Measurements from ENCODE around the gene DPH7. TPM values are rescaled to one million over a fixed set of nuclear protein-coding genes. Genes with fewer than 3 reads are reported as not detected.

The DPH7 gene
- total RNA-seq, 1 donor from 2014 or later, result 39.5 TPM

DNA sequence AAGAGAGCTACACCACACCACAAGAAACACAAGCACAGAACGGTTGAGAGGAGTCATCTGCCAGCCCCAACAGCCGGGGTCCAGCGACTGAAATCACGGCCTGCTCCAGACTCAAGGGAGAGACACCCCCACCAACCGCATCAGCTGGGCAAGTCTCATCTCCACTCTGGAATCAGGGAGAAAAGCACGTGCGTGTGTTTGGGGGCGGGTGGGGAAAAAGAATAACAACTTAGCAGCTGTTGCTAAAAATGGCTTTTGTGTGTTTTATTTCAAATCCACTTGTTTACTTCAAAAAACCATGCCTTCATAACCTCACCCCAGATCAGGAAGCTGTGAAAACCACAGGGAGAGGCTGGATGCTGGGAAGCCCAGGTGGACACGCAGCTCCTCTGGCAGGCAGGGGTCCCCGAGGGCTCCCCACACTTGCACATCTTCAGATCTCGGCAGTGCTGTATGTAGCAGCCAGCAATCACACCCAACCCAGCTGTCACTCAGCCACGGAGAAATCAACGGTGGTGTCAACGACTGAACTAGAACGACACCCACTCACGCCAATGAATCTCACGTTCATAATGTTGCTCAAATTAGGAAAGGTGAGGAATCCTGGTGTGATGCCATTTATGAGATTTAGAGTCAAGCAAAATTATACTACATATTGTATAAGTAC, 47.5 kb downstream of the DPH7 start:
- Mint-ChIP-seq H3K4me1 (ENCODE audit: unreplicated experiment) (peaks cover 7% of the 10 kb centered on the region), H3K27ac (ENCODE audit: unreplicated experiment) (no peak overlapping the region), H3K27me3 (ENCODE audit: unreplicated experiment) (peaks cover 9% of the 10 kb centered on the region), H3K4me3 (ENCODE audit: unreplicated experiment) (no peak overlapping the region), H3K36me3 (ENCODE audit: unreplicated experiment) (peaks cover 5% of the 10 kb centered on the region), H3K9me3 (ENCODE audit: unreplicated experiment) (no peaks in the 10 kb centered on the region)
- TF ChIP-seq, protein P1, sequence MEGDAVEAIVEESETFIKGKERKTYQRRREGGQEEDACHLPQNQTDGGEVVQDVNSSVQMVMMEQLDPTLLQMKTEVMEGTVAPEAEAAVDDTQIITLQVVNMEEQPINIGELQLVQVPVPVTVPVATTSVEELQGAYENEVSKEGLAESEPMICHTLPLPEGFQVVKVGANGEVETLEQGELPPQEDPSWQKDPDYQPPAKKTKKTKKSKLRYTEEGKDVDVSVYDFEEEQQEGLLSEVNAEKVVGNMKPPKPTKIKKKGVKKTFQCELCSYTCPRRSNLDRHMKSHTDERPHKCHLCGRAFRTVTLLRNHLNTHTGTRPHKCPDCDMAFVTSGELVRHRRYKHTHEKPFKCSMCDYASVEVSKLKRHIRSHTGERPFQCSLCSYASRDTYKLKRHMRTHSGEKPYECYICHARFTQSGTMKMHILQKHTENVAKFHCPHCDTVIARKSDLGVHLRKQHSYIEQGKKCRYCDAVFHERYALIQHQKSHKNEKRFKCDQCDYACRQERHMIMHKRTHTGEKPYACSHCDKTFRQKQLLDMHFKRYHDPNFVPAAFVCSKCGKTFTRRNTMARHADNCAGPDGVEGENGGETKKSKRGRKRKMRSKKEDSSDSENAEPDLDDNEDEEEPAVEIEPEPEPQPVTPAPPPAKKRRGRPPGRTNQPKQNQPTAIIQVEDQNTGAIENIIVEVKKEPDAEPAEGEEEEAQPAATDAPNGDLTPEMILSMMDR (IDR thresholded peaks at IDR 0.05), result no peak
- DNase-seq (ENCODE audit: extremely low spot score, unreplicated experiment), result no peak

DNA sequence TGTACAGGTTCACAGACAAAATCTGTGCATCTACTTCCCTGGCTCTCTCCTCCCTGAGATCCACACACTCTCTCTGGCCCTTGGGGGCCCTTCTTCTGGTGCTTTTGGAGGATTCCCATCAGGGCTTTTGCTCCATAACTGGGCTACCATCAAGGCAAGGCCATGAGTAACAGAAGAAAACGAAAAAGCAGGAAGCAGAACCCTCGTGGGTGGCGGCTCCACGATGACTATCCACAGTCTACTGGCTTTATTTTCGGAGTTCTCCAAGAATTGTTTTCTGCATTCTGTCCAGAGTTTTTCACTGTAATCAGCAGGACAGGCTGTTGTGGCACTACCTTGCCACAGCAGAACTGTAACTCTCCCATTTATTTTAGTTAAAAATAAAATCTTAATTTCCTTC, 48.4 kb downstream of the DPH7 start:
- peaks cover 10% of the 10 kb centered on the region for H3K4me1 Mint-ChIP-seq (ENCODE audit: unreplicated experiment)
- DNase-seq (ENCODE audit: extremely low spot score, unreplicated experiment), result no peak
- H3K4me3 Mint-ChIP-seq (ENCODE audit: unreplicated experiment), result no peak overlapping the region
- TF ChIP-seq, protein P1 (IDR thresholded peaks at IDR 0.05), result no peak
- H3K36me3 Mint-ChIP-seq (ENCODE audit: unreplicated experiment), result peaks cover 3% of the 10 kb centered on the region
- H3K27me3 Mint-ChIP-seq (ENCODE audit: unreplicated experiment), result peaks cover 9% of the 10 kb centered on the region
- no peak overlapping the region for H3K27ac Mint-ChIP-seq (ENCODE audit: unreplicated experiment)
- H3K9me3 Mint-ChIP-seq (ENCODE audit: unreplicated experiment), result no peaks in the 10 kb centered on the region

DNA sequence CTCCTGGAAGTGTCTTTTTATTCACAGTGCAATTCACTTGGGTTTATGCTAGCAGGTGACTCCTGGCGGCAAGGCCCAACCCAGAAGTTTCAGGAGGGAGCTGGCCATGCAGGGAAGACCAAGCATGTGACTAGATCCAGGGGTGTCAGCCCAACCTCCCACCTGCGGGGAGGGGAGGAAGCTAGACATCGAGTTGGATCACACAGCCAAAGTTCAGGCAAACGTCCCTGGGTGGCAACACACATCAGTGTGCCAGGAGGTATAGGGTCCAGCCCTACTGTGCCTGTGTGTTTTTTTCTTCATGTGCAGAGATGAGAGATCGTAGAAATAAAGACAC, 53.8 kb downstream of the DPH7 start:
- Mint-ChIP-seq H3K36me3 (ENCODE audit: unreplicated experiment) (no peaks in the 10 kb centered on the region), H3K27ac (ENCODE audit: unreplicated experiment) (no peak overlapping the region), H3K9me3 (ENCODE audit: unreplicated experiment) (no peaks in the 10 kb centered on the region), H3K4me1 (ENCODE audit: unreplicated experiment) (peaks cover 5% of the 10 kb centered on the region), H3K4me3 (ENCODE audit: unreplicated experiment) (no peak overlapping the region), H3K27me3 (ENCODE audit: unreplicated experiment) (peaks cover 9% of the 10 kb centered on the region)
- TF ChIP-seq, protein P1 (IDR thresholded peaks at IDR 0.05), result no peak
- no peak for DNase-seq (ENCODE audit: extremely low spot score, unreplicated experiment)

DNA sequence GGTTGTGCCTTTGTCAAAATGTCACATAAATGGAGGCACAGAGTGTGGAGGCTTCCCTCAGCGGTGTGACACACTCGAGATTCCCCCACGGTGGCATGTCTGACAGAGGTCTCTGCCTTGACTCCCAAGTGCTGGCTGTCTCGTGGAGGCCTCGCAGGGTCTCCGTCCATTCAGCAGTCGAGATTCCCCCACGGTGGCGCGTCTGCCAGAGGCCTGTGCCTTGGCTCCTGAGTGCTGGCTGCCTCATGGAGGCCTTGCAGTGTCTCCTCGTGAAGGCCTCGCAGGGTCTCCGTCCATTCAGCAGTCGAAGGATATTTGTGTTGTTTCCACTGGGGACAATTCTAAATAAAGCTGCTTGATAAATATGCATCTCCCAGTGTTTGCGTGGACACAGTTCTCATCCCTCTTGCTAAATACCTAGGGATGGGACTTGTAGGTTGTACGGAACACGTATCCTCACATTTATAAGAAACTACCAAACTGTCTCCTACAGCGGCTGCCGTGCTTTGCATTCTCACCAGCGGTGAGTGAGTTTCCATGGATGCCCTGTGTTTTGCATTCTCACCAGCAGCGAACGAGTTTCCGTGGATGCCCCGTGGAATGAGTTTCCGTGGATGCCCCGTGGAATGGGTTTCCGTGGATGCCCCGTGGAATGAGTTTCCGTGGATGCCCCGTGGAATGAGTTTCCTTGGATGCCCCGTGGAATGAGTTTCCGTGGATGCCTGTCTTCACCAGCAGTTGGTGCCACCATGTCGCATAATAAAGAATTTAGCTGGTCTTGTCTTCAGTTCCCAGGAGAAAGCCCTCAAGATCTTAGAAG, 54.4 kb downstream of the DPH7 start:
- TF ChIP-seq, protein P1 (IDR thresholded peaks at IDR 0.05), result no peak
- peaks cover 5% of the 10 kb centered on the region for H3K4me1 Mint-ChIP-seq (ENCODE audit: unreplicated experiment)
- H3K9me3 Mint-ChIP-seq (ENCODE audit: unreplicated experiment), result no peaks in the 10 kb centered on the region
- H3K4me3 Mint-ChIP-seq (ENCODE audit: unreplicated experiment), result no peak overlapping the region
- no peaks in the 10 kb centered on the region for H3K36me3 Mint-ChIP-seq (ENCODE audit: unreplicated experiment)
- H3K27me3 Mint-ChIP-seq (ENCODE audit: unreplicated experiment), result peaks cover 9% of the 10 kb centered on the region
- DNase-seq (ENCODE audit: extremely low spot score, unreplicated experiment), result no peak
- H3K27ac Mint-ChIP-seq (ENCODE audit: unreplicated experiment), result no peak overlapping the region

DNA sequence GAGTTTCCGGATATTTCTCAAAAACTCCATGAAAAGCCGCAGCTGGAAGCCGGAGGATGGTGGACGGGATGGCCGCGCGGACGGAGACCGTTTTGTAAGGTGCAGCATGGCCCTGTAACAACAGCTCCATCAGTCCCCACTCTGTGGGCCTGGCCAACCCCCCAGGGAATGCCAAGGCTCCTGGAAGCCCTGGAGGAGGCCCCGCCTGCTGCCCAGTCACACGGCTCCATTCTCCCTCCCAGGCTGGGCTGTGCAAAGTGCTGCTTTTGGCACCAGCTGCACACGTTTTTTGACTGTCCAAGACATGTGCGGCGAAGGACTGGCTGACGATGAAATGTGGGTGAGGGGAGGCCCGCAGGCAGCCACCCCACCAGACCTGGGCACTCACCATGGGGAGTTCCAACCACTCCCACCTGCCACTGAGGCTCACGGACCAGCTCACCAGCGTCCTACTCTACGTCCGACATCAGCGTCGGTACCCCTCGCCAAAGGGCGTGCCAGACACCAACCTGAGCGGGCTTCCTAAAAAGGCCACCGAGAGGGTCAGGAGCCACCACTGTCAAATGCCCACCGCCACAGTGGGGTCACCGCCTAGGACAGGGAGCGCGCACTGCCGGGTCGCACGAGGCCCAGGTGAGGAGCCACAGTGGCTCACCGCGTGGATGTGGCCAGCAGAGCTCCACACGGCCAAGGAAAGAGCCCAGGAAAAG, 55.8 kb downstream of the DPH7 start:
- no peak for DNase-seq (ENCODE audit: extremely low spot score, unreplicated experiment)
- Mint-ChIP-seq H3K4me3 (ENCODE audit: unreplicated experiment) (no peak overlapping the region), H3K36me3 (ENCODE audit: unreplicated experiment) (no peaks in the 10 kb centered on the region), H3K27ac (ENCODE audit: unreplicated experiment) (no peak overlapping the region), H3K27me3 (ENCODE audit: unreplicated experiment) (peaks cover 4% of the 10 kb centered on the region), H3K4me1 (ENCODE audit: unreplicated experiment) (peaks cover 5% of the 10 kb centered on the region), H3K9me3 (ENCODE audit: unreplicated experiment) (no peaks in the 10 kb centered on the region)
- TF ChIP-seq, protein P1 (IDR thresholded peaks at IDR 0.05), result no peak

All from osteocyte (in vitro differentiated cells).